GM12872 (cell line): ENCODE measurements around the gene GTF3C5.

ENCODE experiments used
- CTCF ChIP-seq: IDR thresholded peaks from 3 replicates; pipeline ENCODE4 v1.5.1; 2011; ENCODE audit warnings: low read depth, mild to moderate bottlenecking, low read length, moderate library complexity; ENCODE audit not compliant: insufficient read depth

GTF3C5 gene

GRCh38 chr9:132993511-132993939 is 37.3 kb upstream of the GTF3C5 start:
- TF ChIP-seq CTCF, result no peak

GRCh38 chr9:132994410-132995120 is 36.2 kb upstream of the GTF3C5 start:
- no peak for TF ChIP-seq CTCF

- TF ChIP-seq CTCF, result no peak
Observed at GRCh38 chr9:132995121-132995420, 35.7 kb upstream of the GTF3C5 start.

DNA sequence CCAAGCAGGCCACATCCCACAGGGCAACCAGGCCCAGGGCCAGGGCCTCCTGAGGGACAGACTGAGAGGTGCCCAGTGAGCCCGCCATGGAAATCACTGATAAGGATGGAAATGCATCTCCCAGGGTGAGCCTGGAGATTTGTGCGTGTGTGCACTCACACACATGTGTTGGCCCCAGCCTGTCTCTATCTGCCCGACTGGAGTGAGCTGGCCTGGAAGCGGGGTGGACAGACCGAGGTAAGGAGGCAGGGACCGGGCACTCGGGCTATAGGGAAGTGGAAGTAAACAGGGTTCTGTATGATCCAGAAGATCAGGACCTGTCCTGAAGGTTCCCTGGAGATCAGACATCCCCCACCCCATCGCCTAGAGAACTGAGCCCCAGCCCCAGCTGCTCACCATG is 34.9 kb upstream of the GTF3C5 start:
- TF ChIP-seq CTCF, result no peak

DNA sequence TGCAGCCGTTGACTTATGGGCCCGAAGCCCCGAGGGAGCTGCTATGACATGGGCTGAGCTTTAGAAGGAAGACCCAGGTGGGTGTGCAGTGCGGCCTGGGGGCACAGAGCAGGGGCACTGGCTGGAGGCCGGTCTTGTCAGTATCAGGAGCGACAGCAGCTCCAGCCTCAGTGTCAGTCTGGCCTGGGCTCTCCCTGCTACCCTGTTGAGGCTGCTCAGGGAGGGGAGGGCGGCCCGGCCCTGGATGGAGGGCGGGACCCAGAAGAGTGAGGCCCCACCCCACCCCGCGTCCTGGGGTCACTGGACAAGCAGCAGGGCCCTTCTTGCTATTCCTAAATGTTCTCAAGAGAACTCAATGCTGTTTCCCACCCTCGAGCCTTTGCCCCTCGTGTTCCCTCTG is 34.3 kb upstream of the GTF3C5 start:
- no peak for TF ChIP-seq CTCF

- TF ChIP-seq CTCF, result no peak
Observed at GRCh38 chr9:132997591-132997990, 33.2 kb upstream of the GTF3C5 start.

- TF ChIP-seq CTCF, result no peak
Observed at GRCh38 chr9:132998831-132999635, 31.8 kb upstream of the GTF3C5 start.
